ENCODE results near the gene SMCP.
A peak's percentile ranks its signal among the peaks of the same experiment; 100 is the strongest.

Gene SMCP

DNA sequence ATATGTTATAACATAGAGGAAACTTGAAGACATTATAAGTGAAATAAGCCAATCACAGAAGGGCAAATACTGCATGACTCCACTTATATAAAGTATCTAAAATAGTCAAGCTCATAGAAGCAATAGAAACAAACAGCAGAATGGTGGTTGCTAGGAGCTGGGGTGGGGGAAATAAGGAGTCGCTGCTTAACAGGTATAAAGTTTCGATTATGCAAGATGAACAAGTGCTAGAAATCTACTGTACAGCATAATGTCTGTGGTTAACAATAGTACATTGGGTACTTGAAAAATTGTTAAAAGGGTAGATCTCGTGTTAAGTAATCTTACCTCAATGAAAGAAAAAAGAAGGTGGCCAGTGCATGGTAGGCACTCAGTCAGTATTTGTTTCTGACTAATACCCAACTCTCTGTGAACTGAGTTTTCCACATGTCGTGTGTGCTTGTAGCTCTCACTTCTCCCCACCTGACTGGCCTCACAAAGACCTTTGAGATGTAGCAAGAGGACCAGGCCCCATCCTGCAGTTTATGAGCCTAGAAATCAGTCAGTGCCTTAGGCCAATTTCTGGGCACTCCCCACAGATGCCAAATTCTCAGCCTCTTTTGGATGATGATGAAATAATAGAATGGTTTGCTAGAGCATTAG, 54.2 kb downstream of the SMCP start:
- no peak overlapping the region for H3K4me3 ChIP-seq (ENCODE audit: low read length)
- DNase-seq (ENCODE audit: low read depth), result peak; percentile 90
- TF ChIP-seq, protein P1, sequence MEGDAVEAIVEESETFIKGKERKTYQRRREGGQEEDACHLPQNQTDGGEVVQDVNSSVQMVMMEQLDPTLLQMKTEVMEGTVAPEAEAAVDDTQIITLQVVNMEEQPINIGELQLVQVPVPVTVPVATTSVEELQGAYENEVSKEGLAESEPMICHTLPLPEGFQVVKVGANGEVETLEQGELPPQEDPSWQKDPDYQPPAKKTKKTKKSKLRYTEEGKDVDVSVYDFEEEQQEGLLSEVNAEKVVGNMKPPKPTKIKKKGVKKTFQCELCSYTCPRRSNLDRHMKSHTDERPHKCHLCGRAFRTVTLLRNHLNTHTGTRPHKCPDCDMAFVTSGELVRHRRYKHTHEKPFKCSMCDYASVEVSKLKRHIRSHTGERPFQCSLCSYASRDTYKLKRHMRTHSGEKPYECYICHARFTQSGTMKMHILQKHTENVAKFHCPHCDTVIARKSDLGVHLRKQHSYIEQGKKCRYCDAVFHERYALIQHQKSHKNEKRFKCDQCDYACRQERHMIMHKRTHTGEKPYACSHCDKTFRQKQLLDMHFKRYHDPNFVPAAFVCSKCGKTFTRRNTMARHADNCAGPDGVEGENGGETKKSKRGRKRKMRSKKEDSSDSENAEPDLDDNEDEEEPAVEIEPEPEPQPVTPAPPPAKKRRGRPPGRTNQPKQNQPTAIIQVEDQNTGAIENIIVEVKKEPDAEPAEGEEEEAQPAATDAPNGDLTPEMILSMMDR (IDR thresholded peaks at IDR 0.05; ENCODE audit: insufficient read depth, low read depth, low read length, missing control alignments), result no peak

DNA sequence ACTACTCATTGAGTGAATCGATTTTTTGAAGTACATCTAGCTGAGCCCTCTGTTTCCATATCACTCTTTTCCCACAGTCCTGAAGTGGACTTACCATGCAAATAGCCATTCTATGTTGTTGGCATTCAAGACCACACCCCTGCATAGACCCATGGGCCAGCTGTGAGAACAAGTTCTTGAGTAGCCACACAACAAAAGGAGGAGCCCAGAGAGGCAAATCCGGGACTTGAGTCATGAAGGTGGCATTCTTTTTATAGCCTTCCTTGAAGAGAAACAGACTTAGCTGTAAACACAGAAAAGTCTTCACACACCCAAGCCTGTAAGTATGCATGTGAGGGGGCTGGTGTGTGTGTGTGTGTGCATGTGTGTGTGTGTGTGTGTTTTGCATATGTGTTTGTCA, 55.1 kb downstream of the SMCP start:
- peak; percentile 80 for DNase-seq (ENCODE audit: low read depth)
- peak overlapping the region; percentile 12 for H3K4me3 ChIP-seq (ENCODE audit: low read length)
- TF ChIP-seq, protein P1 (IDR thresholded peaks at IDR 0.05; ENCODE audit: insufficient read depth, low read depth, low read length, missing control alignments), result no peak
